ENCODE measurements around the gene EPM2A. TPM values are rescaled to one million over a fixed set of nuclear protein-coding genes. Genes with fewer than 3 reads are reported as not detected.

EPM2A gene
- polyA plus RNA-seq, 1 donor from 2014 or later = 15.4 TPM

GRCh38 chr6:145725570-145725969 is 9.8 kb downstream of the EPM2A start:
- no peaks in the 10 kb centered on the region for H3K27me3 ChIP-seq (ENCODE audit: insufficient read depth, low read depth, low read length)
- no peak overlapping the region for H3K4me2 ChIP-seq (ENCODE audit: low read length)
- TF ChIP-seq REST (IDR thresholded peaks at IDR 0.05; ENCODE audit: borderline replicate concordance) = no peak
- H3K9ac ChIP-seq (ENCODE audit: low read length) = no peak overlapping the region
- H3K4me3 ChIP-seq (ENCODE audit: low read length) = no peak overlapping the region
- H3K27ac ChIP-seq (ENCODE audit: low read length) = no peak overlapping the region
- H3K79me2 ChIP-seq (replicated peaks; ENCODE audit: insufficient read depth, low read length) = no peaks in the 10 kb centered on the region
- no peaks in the 10 kb centered on the region for H3F3A ChIP-seq (ENCODE audit: insufficient read depth, low read length, poor library complexity, severe bottlenecking)
- H4K20me1 ChIP-seq (ENCODE audit: insufficient read depth) = no peaks in the 10 kb centered on the region
- no peaks in the 10 kb centered on the region for H3K36me3 ChIP-seq (ENCODE audit: insufficient read depth, low read length)
- no peak overlapping the region for H2AFZ ChIP-seq (ENCODE audit: low read depth, low read length)
- no peaks in the 10 kb centered on the region for H3K9me2 ChIP-seq (ENCODE audit: insufficient read depth, low read length)
- H3K9me3 ChIP-seq (ENCODE audit: low read length) = no peaks in the 10 kb centered on the region

GRCh38 chr6:145723646-145724045 is 11.7 kb downstream of the EPM2A start:
- Histone ChIP-seq H3K9me3 (ENCODE audit: low read length) (no peaks in the 10 kb centered on the region), H3K9ac (ENCODE audit: low read length) (no peak overlapping the region), H3K4me3 (ENCODE audit: low read length) (no peak overlapping the region), H3K9me2 (ENCODE audit: insufficient read depth, low read length) (no peaks in the 10 kb centered on the region), H3F3A (ENCODE audit: insufficient read depth, low read length, poor library complexity, severe bottlenecking) (no peaks in the 10 kb centered on the region), H3K4me2 (ENCODE audit: low read length) (no peak overlapping the region), H3K27ac (ENCODE audit: low read length) (no peak overlapping the region), H3K36me3 (ENCODE audit: insufficient read depth, low read length) (no peaks in the 10 kb centered on the region), H3K79me2 (replicated peaks; ENCODE audit: insufficient read depth, low read length) (no peaks in the 10 kb centered on the region), H3K27me3 (ENCODE audit: insufficient read depth, low read depth, low read length) (no peaks in the 10 kb centered on the region), H4K20me1 (ENCODE audit: insufficient read depth) (no peaks in the 10 kb centered on the region), H2AFZ (ENCODE audit: low read depth, low read length) (no peak overlapping the region)
- TF ChIP-seq MXI1 (conservative IDR thresholded peaks at IDR 0.05; ENCODE audit: poor library complexity, severe bottlenecking) (no peak), SMC3 (conservative IDR thresholded peaks at IDR 0.05; ENCODE audit: poor library complexity) (no peak), EZH2 (IDR thresholded peaks at IDR 0.05; ENCODE audit: borderline replicate concordance, insufficient read depth, low read length, poor library complexity, severe bottlenecking) (no peak), REST (IDR thresholded peaks at IDR 0.05; ENCODE audit: borderline replicate concordance) (no peak), TAF1 (IDR thresholded peaks at IDR 0.05; ENCODE audit: low read depth) (no peak), CTCF (IDR thresholded peaks at IDR 0.05; ENCODE audit: poor library complexity, severe bottlenecking) (no peak), POLR2AphosphoS5 (IDR thresholded peaks at IDR 0.05) (no peak), RAD21 (conservative IDR thresholded peaks at IDR 0.05) (no peak), EP300 (conservative IDR thresholded peaks at IDR 0.05; ENCODE audit: poor library complexity, severe bottlenecking) (no peak)
